GM12872 (cell line): Measurements from ENCODE around the gene IGFBP4.

Experiments used
- TF ChIP-seq, protein P1 (sequence below): IDR thresholded peaks from 3 replicates; pipeline ENCODE4 v1.5.1; 2011; ENCODE audit warnings: low read depth, mild to moderate bottlenecking, low read length, moderate library complexity; ENCODE audit not compliant: insufficient read depth

IGFBP4 gene

DNA sequence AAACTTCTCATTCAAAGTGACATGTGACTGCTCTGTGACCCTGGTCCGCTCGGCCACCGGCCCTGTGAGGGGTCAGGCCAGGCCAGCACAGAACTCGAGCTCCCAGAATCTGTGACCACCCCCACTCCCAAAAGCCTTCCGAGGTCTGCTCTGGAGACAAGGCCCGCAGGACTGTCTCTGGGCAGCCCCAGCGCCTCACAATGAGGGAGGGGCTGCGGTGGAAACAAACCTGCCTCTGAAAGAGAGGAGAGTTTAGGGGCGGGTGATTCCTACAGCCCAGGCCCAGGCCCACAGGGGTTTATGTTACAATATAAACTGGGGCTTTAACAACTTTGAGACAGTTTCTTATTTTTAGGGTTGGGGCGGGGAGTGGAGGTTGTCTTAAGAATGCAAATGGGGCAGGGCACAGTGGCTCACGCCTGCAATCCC is 19.9 kb downstream of the IGFBP4 start:
- TF ChIP-seq, protein P1, sequence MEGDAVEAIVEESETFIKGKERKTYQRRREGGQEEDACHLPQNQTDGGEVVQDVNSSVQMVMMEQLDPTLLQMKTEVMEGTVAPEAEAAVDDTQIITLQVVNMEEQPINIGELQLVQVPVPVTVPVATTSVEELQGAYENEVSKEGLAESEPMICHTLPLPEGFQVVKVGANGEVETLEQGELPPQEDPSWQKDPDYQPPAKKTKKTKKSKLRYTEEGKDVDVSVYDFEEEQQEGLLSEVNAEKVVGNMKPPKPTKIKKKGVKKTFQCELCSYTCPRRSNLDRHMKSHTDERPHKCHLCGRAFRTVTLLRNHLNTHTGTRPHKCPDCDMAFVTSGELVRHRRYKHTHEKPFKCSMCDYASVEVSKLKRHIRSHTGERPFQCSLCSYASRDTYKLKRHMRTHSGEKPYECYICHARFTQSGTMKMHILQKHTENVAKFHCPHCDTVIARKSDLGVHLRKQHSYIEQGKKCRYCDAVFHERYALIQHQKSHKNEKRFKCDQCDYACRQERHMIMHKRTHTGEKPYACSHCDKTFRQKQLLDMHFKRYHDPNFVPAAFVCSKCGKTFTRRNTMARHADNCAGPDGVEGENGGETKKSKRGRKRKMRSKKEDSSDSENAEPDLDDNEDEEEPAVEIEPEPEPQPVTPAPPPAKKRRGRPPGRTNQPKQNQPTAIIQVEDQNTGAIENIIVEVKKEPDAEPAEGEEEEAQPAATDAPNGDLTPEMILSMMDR: no peak

DNA sequence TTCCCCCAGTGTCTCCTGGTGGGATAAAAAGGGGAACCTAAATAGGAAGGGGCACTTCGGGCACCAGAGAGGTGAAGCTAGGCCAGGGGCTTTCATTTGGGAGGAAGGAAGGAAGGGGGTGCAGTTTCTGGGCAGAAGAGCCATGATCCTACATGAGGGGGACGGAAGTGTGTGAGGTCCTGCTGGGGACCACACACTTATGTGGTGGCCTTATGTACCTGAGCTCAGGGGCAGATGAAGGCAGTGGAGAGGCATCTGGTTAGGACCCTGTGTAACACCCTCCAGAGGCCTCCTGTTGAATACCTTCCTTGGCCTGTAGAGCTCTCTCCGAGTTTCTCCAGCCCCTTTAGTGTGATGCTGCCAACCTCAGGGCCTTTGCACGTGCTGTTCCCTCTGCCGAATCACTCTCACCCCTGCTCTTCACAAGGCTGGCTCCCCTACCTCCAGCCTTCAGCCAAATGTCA is 21.2 kb downstream of the IGFBP4 start:
- TF ChIP-seq, protein P1: no peak

DNA sequence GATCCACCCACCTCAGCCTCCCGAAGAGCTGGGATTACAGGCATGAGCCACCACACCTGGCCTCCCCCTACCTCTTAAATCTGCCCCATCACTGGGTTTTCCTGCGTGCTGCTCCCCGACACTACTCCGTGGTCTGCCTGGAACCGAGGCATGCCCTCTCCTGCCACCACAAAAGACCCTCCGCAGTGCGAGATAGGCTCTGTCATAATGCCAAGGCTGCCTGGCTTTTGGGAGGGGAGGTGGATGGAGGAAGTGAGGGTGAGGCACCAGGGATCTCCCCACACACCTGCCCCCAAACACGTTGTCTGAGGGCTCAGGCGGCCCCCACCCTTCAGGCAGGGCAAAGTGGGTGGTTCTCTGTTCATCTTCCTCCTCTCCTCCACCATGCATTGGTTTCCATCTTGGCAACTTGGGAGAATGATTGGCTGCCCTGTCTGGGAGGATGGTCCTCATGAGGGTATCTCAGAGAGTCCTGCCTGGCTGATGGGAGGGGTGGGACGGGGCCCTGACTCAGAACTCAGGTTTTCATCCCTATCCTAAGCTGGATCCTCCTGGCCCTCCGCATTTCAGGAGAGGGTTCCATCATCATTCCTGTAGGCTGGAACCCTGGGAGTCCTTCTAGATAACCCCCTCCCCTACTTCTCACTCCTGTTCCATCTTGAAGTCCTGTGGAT is 23.2 kb downstream of the IGFBP4 start:
- TF ChIP-seq, protein P1: no peak

DNA sequence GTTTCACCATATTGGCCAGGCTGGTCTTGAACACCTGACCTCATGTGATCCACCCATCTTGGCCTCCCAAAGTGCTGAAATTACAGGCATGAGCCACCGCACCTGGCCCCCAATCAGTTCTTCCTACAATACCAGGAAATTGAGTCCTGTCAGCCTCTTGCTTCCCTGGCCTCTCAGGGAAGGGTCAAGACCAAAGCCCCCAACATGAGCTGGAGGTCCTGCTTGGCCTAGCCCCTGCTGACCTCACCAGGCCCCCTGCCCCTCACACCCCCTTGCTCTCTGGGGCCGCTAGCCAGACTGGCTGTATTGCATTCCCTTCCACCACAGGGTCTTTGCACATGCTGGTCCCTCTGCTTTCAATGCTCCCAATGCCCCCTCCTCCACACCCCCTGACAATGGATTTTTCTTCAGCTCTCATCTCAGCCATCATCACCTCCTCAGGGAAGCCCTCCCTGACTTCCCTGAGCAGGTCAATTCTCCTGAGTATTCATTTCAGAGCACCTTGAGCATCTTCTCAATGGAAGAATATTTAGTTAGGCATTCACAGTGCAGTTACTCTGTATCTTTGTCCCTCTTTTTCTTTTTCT is 24.1 kb downstream of the IGFBP4 start:
- TF ChIP-seq, protein P1: no peak

DNA sequence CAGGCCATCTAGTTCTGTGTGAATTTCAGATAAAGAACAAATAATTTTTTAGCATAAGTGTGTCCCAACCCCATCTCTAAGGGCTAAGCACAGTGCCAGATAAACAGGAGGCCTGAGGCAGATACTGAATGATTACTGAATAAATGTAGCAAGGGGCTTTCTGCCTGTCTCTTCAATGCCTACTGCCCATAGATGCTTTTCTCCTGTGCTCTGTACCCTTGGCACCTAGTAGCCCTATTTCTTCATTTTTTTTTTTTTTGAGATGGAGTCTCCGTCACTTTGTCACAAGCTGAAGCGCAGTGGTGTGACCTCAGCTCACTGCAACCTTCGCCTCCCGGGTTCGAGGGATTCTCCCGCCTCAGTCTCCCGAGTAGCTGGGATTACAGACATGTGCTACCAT is 25.3 kb downstream of the IGFBP4 start:
- TF ChIP-seq, protein P1: no peak

DNA sequence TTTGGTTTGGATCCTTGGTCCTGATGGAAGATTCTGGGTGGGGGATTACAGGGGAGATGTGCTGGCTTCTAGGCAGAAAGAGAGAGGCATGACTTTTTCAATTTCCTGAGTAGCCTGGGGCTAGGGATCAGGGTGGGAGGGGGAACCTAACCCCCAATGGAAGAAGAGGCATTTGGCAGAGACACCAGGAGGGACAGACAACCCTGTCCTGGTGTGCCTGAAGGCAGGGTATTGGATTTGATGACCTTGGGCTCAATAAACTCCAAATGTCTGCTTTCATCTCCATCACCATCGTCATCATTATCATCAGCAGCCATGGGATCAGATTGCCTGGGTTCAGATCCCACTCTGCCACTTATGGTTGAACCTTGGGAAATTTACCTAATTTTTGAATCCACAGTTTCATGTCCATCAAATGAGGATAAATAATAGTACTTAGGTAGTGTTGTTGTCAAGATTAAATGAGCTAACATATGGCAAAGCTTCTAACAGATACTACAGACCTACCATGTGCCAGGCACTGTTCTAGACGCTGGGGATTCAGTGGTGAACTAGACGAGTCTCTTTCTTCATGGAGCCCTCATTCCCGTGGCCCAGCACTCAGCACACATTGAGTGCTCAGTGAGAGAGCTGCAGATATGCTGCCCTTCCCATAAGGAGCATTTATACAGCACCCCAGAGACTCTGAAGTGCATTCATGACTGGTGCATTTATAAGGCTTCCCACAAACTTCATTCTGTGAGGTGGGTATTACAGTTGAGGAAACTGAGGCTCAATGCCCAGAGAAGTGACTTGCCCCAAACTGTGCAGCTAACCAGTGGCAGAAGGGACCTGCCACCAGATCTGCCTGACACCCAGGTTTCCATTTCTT is 26.8 kb downstream of the IGFBP4 start:
- TF ChIP-seq, protein P1: no peak
